Eye (tissue), 1 donor: ENCODE data around the gene POGK.
"Not testable (repeated sequence)": the region's sequence is repeated elsewhere in the genome, so short reads cannot be mapped to it uniquely, and the experiment has no call there.

Experiments
- DNase-seq: peaks from one replicate; pipeline ENCODE4 v3.0.0-alpha.2; 2015

POGK gene

DNA sequence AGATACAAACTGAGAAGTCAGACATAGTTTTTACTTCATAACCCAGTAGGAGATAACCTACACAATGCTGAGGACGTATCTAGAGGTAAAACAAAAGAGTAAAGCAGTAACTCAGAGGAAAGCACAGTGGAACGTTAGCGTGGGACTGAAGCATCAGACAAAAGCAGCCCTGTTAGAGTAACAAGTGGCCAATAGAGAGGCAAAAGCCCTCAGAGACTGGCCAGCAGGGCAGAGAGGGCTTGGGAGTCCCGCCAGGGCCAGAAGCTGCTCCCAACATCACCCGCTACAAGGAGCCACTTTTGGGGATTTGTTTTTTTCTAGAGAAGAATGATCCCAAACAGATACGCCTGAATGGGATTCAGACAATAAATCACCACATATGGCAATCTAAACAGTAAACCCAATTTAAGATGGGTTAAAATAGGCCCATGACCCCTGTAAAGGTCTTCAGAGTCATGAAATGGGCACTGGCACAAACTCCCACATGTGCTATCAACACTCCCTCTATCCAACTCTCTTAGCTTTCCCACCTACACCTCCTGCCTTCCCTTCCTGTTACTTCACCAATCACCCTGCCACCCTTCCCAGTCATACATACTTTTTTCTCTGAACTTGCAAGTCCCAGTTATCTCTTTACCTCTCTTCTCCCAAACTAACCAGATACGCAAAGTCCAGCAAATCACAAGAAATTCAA lies 19.6 kb downstream of the POGK start:
- DNase-seq = no peak

DNA sequence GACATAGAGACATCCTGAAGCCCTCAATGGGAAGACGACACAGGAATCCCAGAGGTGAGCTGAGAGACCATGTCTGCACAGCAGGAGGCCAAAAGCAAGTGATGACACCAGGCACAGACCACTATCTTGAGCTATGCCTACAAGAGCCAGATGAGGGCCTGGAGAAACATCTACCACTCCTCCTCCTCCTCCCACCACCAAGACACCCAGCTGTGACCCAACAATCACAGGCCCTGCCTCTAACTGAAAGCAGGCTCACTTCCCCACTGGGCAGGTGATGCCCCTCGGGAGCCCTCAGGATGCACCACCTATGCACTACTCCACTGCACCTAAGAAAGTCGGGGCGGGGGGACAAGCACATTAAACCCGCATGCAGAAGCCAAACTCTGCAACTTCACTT lies 20.3 kb downstream of the POGK start:
- no peak for DNase-seq

DNA sequence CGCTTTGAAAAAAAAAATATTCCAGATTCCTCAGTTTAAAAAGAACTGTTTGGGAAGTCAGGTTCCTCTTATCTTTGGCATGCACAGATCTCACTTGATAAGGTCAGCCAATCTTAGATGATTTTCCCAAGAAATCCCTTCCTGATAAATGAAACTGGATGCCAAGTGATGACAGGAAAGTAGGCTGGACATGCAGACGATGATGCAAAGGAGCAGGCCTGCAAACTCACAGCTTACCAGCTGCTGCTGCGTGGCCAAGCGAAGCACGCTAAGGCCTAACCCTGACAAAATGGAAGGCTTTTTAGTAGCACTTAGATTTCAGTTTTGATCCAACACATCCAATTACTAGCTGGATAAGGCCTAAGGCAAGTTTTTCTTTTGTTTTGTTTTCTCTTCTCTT lies 26.7 kb downstream of the POGK start:
- no peak for DNase-seq

DNA sequence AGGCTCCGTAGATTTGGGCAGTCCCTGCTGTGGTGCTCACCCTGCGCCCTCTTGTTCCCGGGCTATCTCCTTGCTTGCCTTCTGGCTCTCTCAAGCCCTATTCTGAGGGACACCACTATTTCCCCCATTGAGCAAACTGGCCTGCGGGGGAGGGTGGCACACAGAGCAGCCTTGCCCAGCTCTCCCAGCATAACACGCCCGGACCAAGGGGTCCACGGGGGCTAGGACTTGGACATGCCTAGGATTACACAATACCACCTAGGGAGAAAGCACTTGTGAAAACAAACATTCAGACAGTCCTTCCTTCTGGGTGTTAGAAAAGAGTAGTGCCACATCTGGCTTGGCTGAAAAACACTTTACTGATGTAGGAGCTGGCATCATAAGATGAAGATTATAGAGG lies 29.4 kb downstream of the POGK start:
- DNase-seq = no peak

DNA sequence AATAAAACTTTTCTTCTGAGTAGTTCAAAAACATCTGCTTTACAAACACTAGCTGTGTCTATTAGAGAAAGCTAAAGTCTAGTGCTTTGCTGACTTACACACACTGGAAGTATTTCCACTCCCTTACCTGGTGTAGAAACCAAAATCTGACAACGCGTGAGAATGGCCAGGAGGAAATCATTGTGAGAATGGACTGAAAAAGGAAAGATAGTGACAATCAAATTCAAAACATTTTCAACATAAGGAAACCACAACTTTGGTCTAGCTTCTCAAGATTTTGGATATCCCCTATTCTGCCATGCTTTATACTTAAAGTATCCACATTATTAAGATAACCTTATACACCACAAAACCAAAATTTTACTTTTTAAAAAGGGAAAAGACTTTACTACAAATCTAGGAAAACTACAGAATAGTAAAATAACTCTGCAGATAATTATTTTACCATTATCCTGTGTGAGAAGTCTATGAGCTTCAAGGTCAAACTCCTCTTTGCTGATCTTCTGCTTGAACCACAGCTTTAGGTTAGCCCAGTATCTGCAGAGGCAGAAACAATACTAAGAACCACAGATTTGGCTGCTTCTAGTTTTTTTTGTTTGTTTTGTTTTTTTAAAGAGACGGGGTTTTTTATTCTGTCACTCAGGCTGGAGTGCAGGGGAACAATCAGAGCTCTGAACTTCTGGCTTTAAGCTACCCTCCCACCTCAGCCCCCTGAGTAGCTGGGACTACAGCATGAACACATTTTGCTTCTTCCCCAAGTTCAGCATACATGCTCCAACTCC lies 30.2 kb downstream of the POGK start:
- no peak for DNase-seq

DNA sequence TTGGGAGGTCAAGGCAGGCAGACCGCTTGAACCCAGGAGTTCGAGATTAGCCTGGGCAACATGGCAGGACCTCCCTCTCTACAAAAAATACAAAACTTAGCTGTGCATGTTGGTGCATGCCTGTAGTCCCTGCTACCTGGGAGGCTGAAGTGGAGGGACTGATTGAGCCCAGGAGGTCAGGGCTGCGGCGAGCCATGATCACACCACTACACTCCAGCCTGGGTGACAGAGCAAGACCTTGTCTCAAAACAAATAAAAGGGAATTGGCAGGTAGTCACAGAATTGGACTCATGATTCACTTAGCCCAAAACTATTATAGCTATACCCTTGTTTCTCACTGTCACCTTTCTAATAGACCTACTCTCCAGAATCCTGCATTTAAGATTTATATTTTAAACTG lies 31.3 kb downstream of the POGK start:
- no peak for DNase-seq

DNA sequence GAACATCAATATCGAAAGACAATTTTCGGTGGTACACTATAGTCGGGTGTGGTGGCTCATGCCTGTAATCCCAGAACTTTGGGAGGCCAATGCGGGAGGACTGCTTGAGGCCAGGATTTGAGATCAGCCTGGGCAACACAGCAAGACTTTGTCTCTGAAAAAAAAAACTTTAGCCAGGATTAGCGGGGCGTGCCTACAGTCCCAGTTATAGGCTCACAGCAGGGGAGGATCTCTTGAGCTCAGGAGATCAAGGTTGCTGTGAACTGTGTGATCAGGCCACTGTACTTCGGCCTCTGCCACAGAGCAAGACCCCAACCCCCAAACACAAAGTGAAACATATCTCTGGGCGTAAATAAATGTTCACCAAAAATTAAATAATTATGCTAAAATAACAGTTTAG lies 35.2 kb downstream of the POGK start:
- no peak for DNase-seq

DNA sequence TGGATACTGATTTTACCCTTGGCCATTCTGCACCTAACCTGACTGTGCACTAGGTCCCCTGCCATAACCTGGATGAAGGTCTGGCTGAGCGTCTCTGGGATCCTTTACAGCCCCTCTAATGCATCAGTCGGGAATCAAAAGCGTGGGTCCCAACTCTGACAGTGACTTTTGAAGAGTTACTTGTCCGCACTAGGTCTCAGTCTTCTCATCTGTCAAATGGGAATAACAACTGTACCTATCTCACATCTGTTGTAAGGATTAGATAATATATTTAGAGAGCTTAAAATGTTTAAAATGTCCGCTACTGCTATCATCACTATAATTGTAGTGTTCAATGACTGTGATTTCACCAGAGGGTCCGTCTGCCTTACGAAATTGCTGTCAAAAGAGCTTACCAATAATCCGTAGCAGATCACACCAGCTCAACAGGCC lies 36.0 kb downstream of the POGK start:
- DNase-seq = no peak

DNA sequence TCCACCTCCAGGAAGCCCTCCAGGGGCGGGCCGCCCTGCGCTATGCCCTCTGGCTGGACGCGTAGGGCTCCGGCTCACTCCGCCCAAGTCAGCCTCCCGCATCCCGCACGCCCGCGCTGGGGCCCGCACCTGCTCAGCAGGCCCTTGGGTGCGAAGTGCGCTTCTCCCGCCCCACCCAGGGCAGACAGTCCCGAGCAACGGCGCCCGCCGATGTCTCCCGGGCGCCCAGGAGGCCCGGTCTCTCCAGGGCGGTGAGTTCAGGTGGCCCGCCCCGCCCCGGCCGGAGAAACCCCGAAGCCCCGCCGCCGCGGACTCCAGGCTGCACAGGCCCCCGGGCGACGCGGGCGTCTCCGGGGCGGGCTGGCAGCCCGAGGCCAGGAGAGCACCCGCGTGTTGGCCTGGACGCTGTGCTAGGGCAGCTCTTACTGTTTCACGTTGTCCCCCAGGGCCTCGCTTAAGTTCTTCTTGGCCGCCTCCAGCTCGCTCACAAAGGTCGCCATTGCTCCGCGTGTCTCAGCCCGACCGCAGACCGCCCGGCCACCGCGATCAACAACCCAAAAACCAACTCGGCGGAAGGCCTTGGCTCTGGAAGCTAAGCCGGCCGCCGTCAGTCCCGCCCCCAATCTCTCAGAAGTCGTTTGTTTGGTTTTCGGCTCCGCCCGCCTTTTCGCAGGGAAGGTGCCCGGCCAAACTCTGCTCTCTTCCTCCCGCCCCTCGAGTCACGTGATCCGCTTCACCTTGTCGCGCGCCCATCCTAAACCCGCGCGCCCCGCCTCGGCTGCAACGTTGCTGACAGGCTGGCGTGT lies 36.7 kb downstream of the POGK start, which contains the start of gene TADA1:
Gene TADA1 (minus strand): TSS at position 531 of the 806 bp plus-strand sequence. CDS start 31 bp downstream, at position 500.
- peak; percentile 99 for DNase-seq

DNA sequence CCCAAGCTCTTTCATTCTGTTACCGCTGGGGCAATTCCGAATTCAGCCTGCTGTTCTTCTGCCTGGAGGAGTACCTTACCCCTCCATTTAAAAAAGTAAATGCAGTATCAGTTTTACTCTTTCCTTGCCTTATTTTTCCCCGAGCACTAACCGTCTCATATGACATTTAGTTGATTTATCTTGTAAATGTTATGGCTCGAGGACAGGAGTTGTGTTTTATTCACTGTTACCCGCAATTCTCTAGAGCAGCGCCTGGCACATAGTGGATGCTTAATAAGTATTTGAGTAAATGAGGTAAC lies 37.2 kb downstream of the POGK start:
- DNase-seq = no peak

DNA sequence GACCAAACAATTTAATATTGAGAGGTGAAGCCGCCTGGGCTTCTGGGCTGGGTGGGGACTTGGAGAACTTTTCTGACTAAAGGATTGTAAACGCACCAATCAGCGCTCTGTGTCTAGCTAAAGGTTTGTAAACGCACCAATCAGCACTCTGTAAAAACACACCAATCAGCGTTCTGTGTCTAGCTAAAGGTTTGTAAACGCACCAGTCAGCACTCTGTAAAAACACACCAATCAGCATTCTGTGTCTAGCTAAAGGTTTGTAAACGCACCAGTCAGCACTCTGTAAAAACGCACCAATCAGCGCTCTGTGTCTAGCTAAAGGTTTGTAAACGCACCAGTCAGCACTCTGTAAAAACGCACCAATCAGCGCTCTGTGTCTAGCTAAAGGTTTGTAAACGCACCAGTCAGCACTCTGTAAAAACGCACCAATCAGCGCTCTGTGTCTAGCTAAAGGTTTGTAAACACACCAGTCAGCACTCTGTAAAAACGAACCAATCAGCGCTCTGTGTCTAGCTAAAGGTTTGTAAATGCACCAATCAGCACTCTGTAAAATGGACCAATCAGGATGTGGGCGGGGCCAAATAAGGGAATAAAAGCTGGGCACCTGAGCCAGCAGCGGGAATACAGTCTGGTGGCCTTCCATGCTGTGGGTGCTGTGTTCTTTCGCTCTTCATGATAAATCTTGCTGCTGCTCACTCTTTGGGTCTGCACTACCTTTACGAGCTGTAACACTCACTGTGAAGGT lies 39.1 kb downstream of the POGK start:
- not testable (repeated sequence) for DNase-seq

DNA sequence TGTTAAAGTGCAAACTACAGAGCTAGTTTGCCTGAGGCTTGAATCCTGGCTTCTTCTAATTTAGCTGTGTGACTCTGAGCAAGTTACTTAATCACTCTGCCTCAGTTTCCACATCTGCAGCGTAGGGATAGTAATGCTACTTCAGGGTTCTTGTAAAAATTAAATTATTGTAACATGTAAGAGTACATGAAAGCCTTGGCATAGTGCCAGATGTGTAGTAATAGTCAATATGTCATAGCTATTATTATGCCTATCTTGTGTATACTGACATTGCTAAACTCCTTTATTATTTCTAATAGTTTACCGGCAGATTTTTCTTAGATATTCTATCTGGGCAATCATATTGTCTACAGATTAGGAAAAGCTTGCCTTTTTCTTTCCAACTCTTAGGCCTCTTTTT lies 43.6 kb downstream of the POGK start:
- DNase-seq = no peak

DNA sequence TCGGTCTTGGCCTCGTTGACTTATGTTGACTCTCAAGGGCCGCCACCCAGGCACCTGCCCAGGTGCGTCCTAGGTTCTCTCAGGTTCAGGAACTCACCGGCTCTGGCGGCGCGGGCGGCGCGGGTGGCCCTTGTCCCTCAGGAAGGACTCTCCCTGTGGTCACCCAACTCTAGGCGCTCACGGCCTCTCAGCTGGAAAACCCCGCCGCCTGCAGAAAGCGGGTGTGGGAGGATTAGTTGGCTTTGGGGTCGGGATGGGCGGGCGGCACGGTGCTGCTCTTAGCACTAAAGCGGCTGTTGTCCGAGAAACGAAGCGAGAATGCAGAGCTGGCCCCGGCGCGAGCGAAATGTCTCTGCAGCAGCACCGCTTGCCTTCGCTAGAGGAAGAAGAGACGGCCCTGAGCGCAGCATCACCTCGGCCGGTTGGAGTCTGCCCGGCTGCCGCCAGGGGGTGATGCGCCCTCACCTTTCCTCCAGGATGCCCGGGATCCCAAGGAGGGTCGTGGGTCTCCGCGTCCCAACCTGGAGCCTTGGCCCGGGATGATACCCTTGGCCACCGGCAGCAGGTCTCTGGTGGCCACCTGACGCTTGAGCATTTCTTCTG lies 44.9 kb downstream of the POGK start:
- peak; percentile 80 for DNase-seq

DNA sequence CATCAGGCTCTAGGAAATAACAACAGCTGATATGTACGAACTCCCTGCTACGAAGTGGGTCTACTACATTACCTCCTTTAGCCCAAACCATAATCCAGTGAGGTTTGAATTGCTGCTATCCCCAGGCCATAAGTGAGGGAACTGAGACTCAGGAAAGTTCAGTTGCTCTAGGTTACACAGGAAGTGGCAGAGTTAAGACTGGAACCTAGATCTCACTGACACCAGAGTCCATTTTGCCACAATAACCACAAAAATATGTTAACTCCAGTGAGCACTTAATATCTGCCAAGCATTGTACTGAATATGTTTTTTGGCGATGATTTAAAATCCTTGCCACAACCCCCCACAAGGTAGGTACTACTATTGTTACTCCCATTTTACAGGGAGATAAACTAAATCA lies 45.7 kb downstream of the POGK start:
- DNase-seq = no peak

DNA sequence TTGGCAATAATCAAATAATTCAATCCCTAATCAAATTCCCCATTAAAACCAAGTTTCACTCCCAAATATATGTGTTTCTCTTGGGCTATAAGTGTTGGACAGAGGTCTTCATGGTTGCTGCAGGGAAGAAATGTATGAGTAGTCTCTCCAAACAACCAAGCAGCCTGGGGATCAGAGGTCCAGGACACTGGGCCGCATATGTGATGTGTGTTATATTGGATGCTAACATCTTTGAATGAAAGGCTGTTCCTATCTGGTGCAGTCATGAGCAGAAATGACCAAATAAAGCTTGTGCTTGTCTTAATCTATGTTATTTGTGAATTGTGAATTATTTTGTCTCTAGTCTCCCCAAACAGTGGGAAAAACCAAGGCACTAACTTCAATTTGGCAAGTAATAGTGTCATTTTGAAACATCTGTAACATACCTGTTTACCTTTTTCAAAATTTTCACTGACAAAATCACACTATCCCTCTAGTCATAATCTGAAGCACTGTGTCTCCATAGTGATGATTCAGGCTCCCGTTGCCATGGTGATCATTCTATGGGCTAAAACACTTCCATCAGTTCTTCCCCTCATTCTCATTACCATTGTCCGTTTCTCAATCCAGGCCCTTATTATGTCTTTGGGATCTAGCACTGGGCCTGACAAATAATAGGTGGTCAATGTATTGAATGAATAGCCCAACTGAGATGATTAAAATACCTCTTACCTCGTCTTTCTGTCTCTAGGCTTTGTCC lies 49.3 kb downstream of the POGK start:
- peak; percentile 39 for DNase-seq

DNA sequence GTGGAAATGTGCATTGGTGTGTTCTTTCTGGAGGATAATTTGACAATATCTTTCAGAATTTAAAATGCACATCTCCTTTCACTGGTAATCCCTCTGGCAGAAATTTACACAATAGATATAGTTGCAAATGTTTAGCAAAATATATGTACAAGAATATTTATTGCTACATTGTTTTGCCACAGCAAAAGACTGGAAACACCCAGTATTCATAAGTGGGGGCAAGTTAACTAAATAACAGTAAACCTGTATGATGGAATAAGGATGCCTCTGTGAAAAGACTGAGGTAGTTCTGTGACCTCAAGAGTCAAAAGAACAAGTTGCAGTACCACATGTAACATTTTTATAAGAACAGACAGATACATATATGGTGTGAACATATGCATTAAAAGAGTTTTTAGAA lies 50.5 kb downstream of the POGK start:
- DNase-seq = no peak

DNA sequence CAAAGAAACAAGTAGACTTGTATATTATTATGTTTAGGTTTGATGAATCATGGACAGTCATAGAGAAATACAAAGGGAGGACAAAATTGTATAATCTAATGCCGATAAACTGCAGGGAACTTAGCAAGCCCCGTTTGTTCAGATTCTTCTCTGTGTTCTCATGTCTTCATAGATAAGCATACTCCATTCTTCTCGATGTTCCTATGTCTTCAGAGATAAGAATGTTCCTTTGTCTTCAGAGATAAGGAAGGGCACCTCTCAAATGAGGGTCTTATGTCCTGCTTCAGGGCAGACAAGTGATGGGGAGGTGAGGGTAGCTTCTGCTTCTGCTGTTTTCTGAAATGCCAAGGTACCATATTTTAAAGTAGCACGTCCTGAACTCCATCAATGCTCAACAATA lies 56.5 kb downstream of the POGK start:
- no peak for DNase-seq

DNA sequence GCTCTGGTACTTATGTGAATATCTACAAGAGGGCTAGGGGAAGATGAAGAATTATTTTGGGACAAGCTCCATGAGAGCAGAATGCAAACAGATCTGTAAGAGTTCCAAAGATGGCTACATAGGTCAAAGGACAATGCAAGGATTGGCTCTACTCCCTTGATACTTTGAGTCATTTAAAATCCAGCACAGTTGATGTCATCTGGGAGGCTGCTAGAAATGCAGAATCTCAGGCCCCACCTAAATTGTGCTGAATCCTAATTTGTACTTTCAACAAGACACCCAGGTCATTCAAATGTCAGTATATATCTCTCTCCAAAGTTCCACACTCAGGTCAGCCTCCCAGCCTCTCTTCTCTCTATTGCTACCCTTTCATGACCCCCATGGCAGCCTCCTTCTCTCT lies 60.5 kb downstream of the POGK start:
- DNase-seq = no peak

DNA sequence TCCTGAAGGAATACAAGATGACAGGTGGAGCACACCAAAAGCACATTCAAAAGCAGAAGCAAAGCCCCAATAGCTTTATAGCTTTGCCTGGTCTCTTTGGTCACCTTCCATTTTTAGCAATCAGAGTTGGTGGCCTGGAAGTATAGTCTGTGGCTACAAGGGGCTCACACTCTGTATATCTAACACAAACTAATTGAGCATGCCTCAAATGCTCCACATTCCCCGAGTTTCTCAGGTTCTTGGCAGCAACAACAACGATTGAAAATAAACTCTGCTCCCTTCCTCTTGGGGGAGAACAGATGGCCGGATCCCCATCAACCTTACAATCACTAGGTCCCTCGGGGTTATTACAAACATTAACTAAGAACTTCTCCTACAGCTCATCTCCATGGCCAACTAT lies 61.7 kb downstream of the POGK start:
- no peak for DNase-seq

DNA sequence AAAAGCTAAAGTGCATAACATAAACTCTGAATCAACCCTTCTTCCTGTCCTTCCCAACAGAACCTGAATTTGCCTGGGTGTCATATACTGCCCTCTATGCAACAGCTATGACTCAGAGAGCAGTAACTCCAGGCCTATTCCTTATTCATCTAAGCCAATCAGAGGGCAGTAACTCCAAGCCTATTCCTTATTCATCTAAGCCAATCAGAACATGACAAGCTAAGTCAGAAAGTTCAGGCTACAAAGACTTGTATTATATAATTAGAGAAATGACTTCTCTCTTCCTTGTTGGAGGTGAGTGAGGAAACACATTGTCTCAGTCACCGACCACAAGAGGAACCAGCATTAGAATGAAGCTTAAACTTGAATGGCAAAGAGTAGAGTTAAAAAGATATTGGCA lies 63.0 kb downstream of the POGK start:
- DNase-seq = no peak

DNA sequence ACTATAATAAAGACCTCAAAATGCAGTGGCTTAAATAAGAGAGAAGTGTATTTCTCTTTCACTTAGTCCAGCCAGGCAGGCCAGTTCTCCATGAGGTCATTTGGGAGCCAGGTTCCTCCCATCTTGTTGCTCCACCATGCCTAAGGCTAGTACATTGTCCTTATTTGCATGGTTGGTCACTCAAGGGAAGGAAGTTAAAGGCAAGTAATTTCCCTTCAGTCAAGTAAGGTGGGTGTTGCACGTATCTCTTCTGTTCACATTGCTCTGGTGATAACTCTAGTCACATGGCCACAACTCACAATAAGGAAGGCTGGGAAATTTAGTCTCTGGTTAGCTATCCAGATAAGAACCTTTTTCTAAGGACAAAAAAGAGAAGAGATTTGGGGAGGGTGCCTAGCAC lies 64.0 kb downstream of the POGK start:
- DNase-seq = no peak

DNA sequence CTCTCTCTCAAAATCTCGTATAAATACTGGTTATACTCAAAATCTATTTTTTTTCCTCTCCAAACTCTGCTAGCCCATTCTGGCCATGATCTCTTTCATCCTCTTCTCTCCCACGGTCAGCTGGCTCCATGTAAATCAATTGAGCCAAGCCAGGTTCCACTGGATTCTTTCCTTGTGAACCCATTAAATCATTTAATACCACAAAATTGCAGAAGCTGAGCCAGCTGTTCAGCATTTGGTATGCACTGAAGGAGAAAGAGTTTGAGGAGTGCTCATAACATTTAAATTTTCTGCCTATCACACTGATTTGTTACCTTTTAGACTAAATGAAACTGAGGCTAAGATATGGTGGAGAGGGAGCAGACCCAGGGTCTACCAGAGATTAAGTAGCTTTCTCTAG lies 65.9 kb downstream of the POGK start:
- peak; percentile 34 for DNase-seq
